ENCODE data around the gene ZCCHC4.

DNA sequence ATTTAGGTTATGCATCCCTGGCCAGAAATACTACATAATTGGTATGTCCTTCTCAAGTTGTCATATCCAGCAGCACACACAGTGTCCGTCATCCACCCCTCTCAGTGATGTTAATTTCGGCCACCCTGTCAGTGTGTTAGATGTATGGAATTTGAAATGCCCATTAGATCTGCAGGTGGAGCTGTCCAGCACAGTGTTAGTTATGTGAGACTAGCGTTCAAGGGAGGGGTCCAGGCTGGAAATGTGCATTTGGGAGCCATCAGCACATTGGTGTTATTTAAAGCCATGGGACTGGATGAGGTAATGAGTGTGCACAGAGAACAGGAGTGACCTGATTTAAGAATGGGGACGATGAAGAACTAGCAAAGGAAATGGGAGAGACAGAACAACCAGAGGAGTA, 86.9 kb downstream of the ZCCHC4 start:
- TF ChIP-seq EP300 (IDR thresholded peaks at IDR 0.05) = no peak
- TF ChIP-seq, protein P1, sequence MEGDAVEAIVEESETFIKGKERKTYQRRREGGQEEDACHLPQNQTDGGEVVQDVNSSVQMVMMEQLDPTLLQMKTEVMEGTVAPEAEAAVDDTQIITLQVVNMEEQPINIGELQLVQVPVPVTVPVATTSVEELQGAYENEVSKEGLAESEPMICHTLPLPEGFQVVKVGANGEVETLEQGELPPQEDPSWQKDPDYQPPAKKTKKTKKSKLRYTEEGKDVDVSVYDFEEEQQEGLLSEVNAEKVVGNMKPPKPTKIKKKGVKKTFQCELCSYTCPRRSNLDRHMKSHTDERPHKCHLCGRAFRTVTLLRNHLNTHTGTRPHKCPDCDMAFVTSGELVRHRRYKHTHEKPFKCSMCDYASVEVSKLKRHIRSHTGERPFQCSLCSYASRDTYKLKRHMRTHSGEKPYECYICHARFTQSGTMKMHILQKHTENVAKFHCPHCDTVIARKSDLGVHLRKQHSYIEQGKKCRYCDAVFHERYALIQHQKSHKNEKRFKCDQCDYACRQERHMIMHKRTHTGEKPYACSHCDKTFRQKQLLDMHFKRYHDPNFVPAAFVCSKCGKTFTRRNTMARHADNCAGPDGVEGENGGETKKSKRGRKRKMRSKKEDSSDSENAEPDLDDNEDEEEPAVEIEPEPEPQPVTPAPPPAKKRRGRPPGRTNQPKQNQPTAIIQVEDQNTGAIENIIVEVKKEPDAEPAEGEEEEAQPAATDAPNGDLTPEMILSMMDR (IDR thresholded peaks at IDR 0.05) = no peak
